Inferior parietal cortex (tissue), 1 donor: ENCODE measurements around the gene RAET1E.
A peak's percentile ranks its signal among the peaks of the same experiment; 100 is the strongest.
"Not testable (repeated sequence)": the region's sequence is repeated elsewhere in the genome, so short reads cannot be mapped to it uniquely, and the experiment has no call there.

Experiments
- DNase-seq: peaks from one replicate; pipeline ENCODE4 v3.0.0-alpha.2; 2016; ENCODE audit errors: extremely low spot score

RAET1E gene

GRCh38 chr6:149929422-149929821 is 31.5 kb upstream of the RAET1E start:
- DNase-seq: no peak

DNA sequence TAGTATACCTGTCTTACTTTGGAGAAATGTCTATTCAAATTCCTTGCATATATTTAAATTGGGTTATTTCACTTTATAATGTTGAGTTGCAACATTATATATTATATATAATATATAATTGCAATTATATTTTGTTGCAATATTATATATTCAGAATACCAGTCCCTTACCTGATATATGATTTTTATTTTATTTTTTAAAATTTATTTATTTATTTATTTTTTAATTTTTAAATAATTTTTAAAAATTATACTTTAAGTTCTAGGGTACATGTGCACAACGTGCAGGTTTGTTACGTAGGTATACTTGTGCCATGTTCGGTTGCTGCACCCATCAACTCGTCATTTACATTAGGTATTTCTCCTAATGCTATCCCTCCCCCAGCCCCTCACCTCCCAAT is 29.1 kb upstream of the RAET1E start:
- not testable (repeated sequence) for DNase-seq

DNA sequence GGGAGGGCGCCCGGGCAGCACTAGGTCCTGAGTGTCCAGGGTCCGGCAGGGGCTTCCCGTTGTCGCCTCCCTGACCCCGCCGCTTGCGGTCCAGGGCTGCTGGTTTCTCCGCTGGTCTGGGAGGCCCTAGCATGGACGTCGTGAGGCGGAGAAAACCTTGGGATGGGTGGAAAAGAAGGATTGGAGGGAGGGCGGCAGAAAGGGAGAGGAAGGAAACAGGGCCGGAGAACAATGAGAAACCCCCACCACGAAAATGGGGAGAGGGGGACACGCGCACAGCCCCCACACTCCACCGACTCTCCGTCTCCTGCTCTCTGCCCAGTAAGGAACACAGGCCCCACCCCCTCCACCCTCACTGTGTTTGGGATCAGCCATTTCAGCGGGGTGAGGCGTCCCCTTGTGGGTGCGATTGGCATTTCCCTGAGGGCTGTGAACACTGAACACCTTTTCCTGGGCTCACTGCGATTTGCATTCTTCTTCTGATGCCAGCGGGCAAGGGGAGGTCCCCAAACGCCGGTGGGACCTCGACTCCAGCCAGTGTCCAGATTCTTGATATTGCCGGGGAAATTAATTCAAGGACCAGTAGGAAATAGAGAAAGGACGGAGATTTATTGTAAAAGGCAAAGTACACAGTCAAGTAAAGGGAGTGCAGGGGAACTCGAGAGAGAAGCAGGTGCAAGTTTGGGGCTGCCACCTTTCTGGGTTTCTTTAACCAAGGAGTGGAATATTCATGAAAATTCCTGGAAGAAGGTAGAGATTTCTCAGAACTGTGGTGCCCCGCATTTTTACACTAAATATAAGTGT is 28.3 kb upstream of the RAET1E start:
- DNase-seq: peak; percentile 79

DNA sequence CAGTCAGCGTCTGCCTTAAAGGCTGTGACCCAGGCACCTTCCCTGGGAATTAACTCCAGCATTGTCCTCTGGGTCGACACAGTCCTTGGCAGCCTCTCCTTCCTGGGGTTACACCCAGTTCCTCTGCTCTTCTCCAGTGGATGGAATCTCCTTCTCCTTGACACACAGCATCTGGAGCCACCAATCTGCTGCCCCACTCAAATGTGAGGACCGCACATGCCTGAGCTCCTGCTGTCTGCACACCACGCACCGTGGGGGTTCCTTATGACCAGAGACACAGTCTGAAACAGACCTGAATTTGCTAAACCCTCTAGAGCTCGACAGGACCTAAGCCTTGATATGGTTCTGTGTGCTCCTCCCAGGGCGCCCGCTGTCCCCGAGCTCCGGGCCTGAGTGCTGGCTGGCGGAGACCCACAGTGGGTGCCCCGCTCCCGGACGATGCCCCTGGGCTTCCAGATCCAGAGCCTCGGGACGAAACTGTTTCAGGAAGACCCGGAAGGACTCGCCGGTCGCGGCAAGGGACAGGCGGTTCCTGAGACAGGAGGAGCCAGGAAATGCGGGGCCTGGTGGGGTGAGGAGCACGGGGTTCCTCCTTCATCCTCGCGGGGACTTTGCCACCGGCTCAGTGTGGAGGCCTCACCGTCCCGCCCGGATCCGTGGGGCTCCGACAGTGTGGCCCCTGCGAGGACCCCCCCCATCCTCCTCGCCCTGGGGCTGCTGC is 27.5 kb upstream of the RAET1E start:
- no peak for DNase-seq

GRCh38 chr6:149924933-149925252 is 27.0 kb upstream of the RAET1E start:
- no peak for DNase-seq

- DNase-seq: no peak
Observed at GRCh38 chr6:149924206-149924932, 26.5 kb upstream of the RAET1E start.

GRCh38 chr6:149923327-149923986 is 25.5 kb upstream of the RAET1E start:
- DNase-seq: no peak

DNA sequence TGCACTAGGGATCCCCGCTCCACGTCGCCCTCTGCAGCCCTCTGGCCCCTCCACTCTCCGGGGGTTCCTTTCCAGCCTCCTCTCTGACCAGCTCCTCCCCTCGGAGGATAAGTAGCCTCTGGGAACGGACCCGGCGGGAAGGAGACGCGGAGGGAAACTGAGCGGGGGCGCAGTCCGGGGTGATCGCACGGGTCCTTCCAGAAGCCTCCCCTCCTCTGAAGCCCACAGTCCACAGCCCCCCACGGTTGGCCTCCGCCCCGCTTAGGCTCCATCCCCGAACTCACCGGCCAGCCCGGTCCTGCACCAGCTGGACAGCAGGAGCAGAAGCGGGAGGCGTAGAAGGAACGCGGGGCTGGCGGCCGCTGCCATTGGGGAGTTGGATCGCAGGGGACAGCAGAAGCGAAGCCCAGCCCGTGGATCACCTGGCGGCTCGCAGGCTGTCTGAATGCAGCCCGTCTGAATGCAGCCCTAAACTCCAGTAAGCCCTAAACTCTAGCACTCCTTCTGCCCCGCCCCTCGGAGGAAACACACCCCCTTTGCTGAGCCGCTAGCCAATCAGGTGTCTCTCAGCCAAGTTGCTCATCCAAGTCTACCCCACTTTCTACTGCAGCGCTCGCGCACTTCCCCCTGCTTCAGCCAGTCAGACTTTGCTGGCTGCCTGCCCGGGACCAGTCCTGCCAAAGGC is 24.9 kb upstream of the RAET1E start, which contains the start of gene RAET1G:
Gene RAET1G (minus strand): TSS at position 480 of the 685 bp plus-strand sequence. CDS start 111 bp downstream, at position 369.
- DNase-seq: peak; percentile 62

DNA sequence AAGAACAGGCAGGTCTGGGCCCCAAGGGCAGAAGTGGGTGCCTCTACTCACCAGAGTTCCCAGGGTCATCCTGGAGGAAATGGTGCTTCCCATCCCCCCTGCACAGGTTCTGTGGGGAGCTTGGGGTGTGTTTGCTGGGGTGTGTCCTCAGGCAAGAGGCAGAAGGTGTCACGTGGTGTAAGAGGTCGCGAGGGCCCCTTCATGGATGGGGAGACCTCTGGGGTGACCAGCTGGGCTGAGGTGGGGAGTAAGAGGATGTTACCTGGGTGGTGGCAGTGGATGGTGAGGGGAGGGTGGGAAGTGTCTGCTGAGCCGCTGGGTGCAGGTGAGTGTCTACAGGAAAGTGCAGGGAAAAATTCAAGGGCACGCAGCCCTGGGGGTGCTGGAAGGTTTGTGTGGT is 24.2 kb upstream of the RAET1E start:
- DNase-seq: not testable (repeated sequence)

GRCh38 chr6:149921361-149921760 is 23.4 kb upstream of the RAET1E start:
- no peak for DNase-seq

GRCh38 chr6:149919834-149920225 is 21.9 kb upstream of the RAET1E start:
- no peak for DNase-seq

GRCh38 chr6:149919126-149919833 is 21.4 kb upstream of the RAET1E start:
- DNase-seq: not testable (repeated sequence)

DNA sequence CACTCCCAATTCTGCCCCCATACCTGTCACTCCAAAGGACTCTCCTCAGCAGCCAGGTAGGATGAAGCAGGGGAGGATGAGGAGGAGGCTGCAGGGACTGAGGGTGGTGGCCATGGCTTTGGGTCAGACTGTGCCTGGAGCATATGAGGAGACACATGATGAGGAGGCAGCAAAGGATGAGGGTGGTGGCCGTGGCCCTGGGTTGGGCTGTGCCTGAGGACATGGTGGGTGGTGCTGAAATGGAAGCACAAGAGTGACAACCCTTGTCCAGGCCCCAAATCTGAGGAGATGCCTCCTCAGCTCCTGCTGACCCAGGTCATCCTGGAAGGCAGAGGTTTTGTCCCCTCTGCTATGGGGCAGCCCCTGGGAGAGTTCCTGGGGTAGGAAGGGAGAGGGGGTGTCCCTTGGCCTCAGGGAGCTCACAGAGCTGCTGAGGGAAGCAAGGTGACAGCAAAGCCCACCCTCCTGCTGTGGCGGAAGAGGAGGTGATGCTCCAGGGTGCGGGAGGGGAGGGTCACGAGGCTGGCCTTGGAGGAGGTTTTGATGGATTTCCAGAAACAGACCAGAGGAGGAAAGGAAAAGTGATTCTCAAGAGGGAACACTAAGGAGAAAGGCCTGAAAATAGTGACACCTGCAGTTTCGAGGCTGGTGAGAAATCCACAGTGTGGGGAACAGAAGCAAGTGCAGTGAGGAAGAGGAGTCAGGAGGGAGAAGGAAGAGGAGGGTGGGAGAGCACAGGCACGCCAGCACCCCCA is 20.4 kb upstream of the RAET1E start:
- DNase-seq: no peak

DNA sequence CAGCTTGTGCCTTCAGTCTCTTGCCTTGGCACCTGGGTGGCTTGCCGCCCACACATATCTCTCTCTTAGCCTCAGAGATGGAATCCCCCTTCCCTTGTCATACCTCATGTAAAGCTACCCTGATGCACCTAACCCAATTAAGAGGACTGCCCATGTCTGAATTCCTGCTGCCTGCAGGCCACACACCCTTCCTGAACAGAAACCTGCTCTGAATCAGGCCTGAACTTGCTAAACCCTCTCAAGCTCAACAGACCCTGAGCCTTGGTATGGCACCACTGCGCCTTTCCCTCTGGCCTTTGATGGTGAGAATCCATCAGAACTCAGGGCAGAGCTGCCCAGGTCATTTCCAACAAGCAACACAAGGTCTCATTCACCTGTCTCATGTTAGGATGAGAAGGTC is 19.8 kb upstream of the RAET1E start:
- no peak for DNase-seq

GRCh38 chr6:149915970-149916865 is 18.3 kb upstream of the RAET1E start:
- no peak for DNase-seq

- no peak for DNase-seq
Observed at GRCh38 chr6:149913540-149914240, 15.8 kb upstream of the RAET1E start.

DNA sequence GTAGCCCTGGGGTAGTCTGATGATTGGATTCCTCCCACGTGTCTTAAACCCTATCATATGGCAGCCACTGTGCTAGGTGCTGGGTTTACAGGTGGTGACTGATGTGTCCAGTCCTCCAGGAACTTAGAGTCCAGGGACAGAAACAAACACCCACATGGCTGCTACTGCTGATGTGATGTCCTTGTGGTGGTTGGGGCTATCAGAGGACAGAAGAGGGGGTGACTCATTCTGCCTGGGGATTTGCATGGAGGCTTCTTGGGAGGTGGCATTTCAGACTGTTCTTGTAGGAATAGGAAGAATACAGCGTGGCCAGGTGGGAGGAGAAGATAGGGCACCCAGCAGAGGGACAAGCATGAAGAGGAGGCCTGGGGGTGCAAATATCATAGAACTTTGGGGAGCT is 15.2 kb upstream of the RAET1E start:
- DNase-seq: no peak

- DNase-seq: not testable (repeated sequence)
Observed at GRCh38 chr6:149912680-149913079, 14.8 kb upstream of the RAET1E start.
